ENCODE data around the gene SIGLEC7. TPM values are rescaled to one million over a fixed set of nuclear protein-coding genes. Genes with fewer than 3 reads are reported as not detected.
A peak's percentile ranks its signal among the peaks of the same experiment; 100 is the strongest.

Gene SIGLEC7
- total RNA-seq, 1 donor from 2014 or later: not detected

DNA sequence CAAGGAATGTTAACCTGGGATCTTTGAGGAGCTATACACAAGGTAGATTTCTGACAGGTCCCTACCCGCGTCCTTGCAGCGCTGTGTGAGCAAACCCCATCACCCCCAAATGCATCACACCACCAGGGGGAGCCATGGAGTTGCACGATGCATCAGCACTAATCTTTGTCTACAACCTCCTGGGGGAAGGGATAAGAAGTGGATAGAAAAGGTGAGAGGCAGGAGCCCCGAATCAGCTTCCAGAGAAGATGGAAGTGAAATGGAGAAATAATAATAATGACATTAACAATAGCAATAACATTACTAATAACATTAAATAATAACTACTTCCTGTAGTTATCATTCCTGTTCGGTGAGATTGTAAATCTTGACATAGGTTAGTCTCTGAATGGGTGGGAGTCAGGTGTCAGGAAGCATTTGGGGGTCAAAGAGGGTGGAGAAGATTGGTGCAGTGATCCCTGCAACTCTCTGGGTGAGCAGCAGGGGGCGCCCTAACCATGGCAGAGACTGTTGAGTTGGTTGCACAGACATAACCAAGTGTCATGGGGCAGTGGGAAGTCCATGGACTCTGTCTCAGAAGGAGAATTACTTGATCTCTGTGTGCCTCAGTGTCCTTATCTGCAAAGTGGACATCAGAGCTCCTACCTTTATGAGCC lies 16.5 kb downstream of the SIGLEC7 start:
- Mint-ChIP-seq H3K9me3 (ENCODE audit: unreplicated experiment) (no peaks in the 10 kb centered on the region), H3K27me3 (ENCODE audit: low read depth, unreplicated experiment) (peaks cover 12% of the 10 kb centered on the region), H3K36me3 (ENCODE audit: low read depth, unreplicated experiment) (no peaks in the 10 kb centered on the region), H3K4me1 (ENCODE audit: low read depth, unreplicated experiment) (no peaks in the 10 kb centered on the region), H3K27ac (ENCODE audit: unreplicated experiment) (no peak overlapping the region), H3K4me3 (ENCODE audit: unreplicated experiment) (no peak overlapping the region)
- Histone ChIP-seq H3K4me1 (ENCODE audit: insufficient read depth, low read length) (no peaks in the 10 kb centered on the region), H3K27me3 (ENCODE audit: insufficient read depth, low read length) (no peaks in the 10 kb centered on the region), H3K79me2 (ENCODE audit: insufficient read depth, low read length) (no peaks in the 10 kb centered on the region), H4K20me1 (ENCODE audit: insufficient read depth, low read length) (no peaks in the 10 kb centered on the region), H3K36me3 (ENCODE audit: insufficient read depth, low read length) (no peaks in the 10 kb centered on the region), H3K9me3 (ENCODE audit: insufficient read depth, low read depth, low read length) (no peaks in the 10 kb centered on the region), H3K27ac (ENCODE audit: low read depth, low read length) (no peak overlapping the region), H3K9ac (ENCODE audit: low read length) (no peak overlapping the region), H3K4me3 (ENCODE audit: insufficient read depth, low read depth, low read length) (no peak overlapping the region), H2AFZ (ENCODE audit: low read depth, low read length) (no peak overlapping the region), H3K4me2 (ENCODE audit: low read length) (no peak overlapping the region)
- no peak for TF ChIP-seq EZH2 (IDR thresholded peaks at IDR 0.05; ENCODE audit: insufficient read depth, low read length)
- TF ChIP-seq, protein P1, sequence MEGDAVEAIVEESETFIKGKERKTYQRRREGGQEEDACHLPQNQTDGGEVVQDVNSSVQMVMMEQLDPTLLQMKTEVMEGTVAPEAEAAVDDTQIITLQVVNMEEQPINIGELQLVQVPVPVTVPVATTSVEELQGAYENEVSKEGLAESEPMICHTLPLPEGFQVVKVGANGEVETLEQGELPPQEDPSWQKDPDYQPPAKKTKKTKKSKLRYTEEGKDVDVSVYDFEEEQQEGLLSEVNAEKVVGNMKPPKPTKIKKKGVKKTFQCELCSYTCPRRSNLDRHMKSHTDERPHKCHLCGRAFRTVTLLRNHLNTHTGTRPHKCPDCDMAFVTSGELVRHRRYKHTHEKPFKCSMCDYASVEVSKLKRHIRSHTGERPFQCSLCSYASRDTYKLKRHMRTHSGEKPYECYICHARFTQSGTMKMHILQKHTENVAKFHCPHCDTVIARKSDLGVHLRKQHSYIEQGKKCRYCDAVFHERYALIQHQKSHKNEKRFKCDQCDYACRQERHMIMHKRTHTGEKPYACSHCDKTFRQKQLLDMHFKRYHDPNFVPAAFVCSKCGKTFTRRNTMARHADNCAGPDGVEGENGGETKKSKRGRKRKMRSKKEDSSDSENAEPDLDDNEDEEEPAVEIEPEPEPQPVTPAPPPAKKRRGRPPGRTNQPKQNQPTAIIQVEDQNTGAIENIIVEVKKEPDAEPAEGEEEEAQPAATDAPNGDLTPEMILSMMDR (IDR thresholded peaks at IDR 0.05; ENCODE audit: insufficient read depth, low read depth, low read length): peak; percentile 18
- FAIRE-seq (no peak), DNase-seq (ENCODE audit: low read depth) (no peak)

- H3K4me3 Mint-ChIP-seq (ENCODE audit: unreplicated experiment): no peak overlapping the region
- H3K27ac ChIP-seq (ENCODE audit: low read depth, low read length): no peak overlapping the region
These were observed 17.6 kb downstream of the SIGLEC7 start for GRCh38 chr19:51159656-51160055.

GRCh38 chr19:51161266-51161665 lies 19.2 kb downstream of the SIGLEC7 start:
- Histone ChIP-seq H3K4me2 (ENCODE audit: low read length) (no peak overlapping the region), H3K9ac (ENCODE audit: low read length) (no peak overlapping the region), H3K27me3 (ENCODE audit: insufficient read depth, low read length) (no peaks in the 10 kb centered on the region), H3K36me3 (ENCODE audit: insufficient read depth, low read length) (no peaks in the 10 kb centered on the region), H3K79me2 (ENCODE audit: insufficient read depth, low read length) (no peaks in the 10 kb centered on the region), H3K4me3 (ENCODE audit: insufficient read depth, low read depth, low read length) (no peak overlapping the region), H3K4me1 (ENCODE audit: insufficient read depth, low read length) (no peaks in the 10 kb centered on the region), H4K20me1 (ENCODE audit: insufficient read depth, low read length) (no peaks in the 10 kb centered on the region), H3K9me3 (ENCODE audit: insufficient read depth, low read depth, low read length) (no peaks in the 10 kb centered on the region), H3K27ac (ENCODE audit: low read depth, low read length) (no peak overlapping the region), H2AFZ (ENCODE audit: low read depth, low read length) (no peak overlapping the region)
- Mint-ChIP-seq H3K9me3 (ENCODE audit: unreplicated experiment) (no peaks in the 10 kb centered on the region), H3K36me3 (ENCODE audit: low read depth, unreplicated experiment) (no peaks in the 10 kb centered on the region), H3K27me3 (ENCODE audit: low read depth, unreplicated experiment) (peaks cover 9% of the 10 kb centered on the region), H3K27ac (ENCODE audit: unreplicated experiment) (no peak overlapping the region), H3K4me1 (ENCODE audit: low read depth, unreplicated experiment) (no peaks in the 10 kb centered on the region), H3K4me3 (ENCODE audit: unreplicated experiment) (no peak overlapping the region)
- TF ChIP-seq, protein P1 (IDR thresholded peaks at IDR 0.05; ENCODE audit: insufficient read depth, low read depth, low read length): no peak
- TF ChIP-seq EZH2 (IDR thresholded peaks at IDR 0.05; ENCODE audit: insufficient read depth, low read length): no peak
- FAIRE-seq: no peak
- no peak for DNase-seq (ENCODE audit: low read depth)

More at GRCh38 chr19:51159656-51160055, 17.6 kb downstream of the SIGLEC7 start:
- TF ChIP-seq, protein P1 (IDR thresholded peaks at IDR 0.05; ENCODE audit: insufficient read depth, low read depth, low read length): no peak
- no peak for TF ChIP-seq EZH2 (IDR thresholded peaks at IDR 0.05; ENCODE audit: insufficient read depth, low read length)
- Mint-ChIP-seq H3K36me3 (ENCODE audit: low read depth, unreplicated experiment) (no peaks in the 10 kb centered on the region), H3K9me3 (ENCODE audit: unreplicated experiment) (no peaks in the 10 kb centered on the region), H3K27me3 (ENCODE audit: low read depth, unreplicated experiment) (peaks cover 12% of the 10 kb centered on the region), H3K27ac (ENCODE audit: unreplicated experiment) (no peak overlapping the region), H3K4me1 (ENCODE audit: low read depth, unreplicated experiment) (no peaks in the 10 kb centered on the region)
- Histone ChIP-seq H3K9ac (ENCODE audit: low read length) (no peak overlapping the region), H3K4me2 (ENCODE audit: low read length) (no peak overlapping the region), H3K36me3 (ENCODE audit: insufficient read depth, low read length) (no peaks in the 10 kb centered on the region), H3K4me1 (ENCODE audit: insufficient read depth, low read length) (no peaks in the 10 kb centered on the region), H3K9me3 (ENCODE audit: insufficient read depth, low read depth, low read length) (no peaks in the 10 kb centered on the region), H3K79me2 (ENCODE audit: insufficient read depth, low read length) (no peaks in the 10 kb centered on the region), H2AFZ (ENCODE audit: low read depth, low read length) (no peak overlapping the region), H3K4me3 (ENCODE audit: insufficient read depth, low read depth, low read length) (no peak overlapping the region), H4K20me1 (ENCODE audit: insufficient read depth, low read length) (no peaks in the 10 kb centered on the region), H3K27me3 (ENCODE audit: insufficient read depth, low read length) (no peaks in the 10 kb centered on the region)
- FAIRE-seq (no peak), DNase-seq (ENCODE audit: low read depth) (no peak)

Measured in astrocyte (in vitro differentiated cells and primary cell).